ENCODE measurements around the gene SGIP1. TPM values are rescaled to one million over a fixed set of nuclear protein-coding genes. Genes with fewer than 3 reads are reported as not detected.

SGIP1 gene
- total and polyA plus RNA-seq, 7 experiments from 2014 or later: not detected

DNA sequence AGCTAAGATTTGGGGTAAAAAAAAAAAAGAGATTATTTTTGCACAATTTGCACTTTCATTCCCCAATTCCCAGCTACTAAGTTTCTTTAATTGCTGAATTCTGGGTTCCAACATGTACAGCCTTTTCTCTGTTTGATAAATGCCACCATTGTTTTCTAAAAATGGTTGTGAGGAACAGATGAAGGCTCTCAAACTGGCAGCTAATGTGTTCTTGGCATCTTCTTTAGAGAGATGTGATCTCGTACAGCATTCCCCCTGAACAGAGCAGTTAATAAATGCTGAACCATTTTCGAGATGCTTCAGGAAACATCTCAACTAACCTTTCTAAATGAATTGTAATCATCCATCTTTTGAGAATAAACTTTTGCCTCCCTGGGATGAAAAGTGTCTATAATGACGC lies 110.4 kb downstream of the SGIP1 start:
- intact Hi-C loops (cut with micrococcal nuclease): no loop called here
- H3K36me3 Mint-ChIP-seq: no peaks in the 10 kb centered on the region
- CTCF ChIA-PET: interaction anchor here (0.6 kb wide), 1 partner anchor 550 kb away, joined by 3 read pairs; no protein-coding TSS in a partner anchor
- Histone ChIP-seq H3K4me3 (ENCODE audit: low read length) (no peak overlapping the region), H3K4me1 (ENCODE audit: control insufficient read depth in 2 of 2, insufficient read depth in 2 of 2, low read length in 2 of 2) (no peaks in the 10 kb centered on the region), H3K27me3 (ENCODE audit: control insufficient read depth in 2 of 2, insufficient read depth in 2 of 2, low read length in 2 of 2) (no peaks in the 10 kb centered on the region), H3K9me3 (ENCODE audit: control insufficient read depth in 2 of 3, low read length in 3 of 3) (no peaks in the 10 kb centered on the region), H3K36me3 (ENCODE audit: control insufficient read depth in 2 of 3, insufficient read depth in 3 of 3, low read length in 3 of 3) (no peaks in the 10 kb centered on the region), H3K27ac (ENCODE audit: low read depth, low read length) (no peak overlapping the region)
- H3K27ac Mint-ChIP-seq: no peak overlapping the region
- POLR2A ChIA-PET: no interaction called here
- peaks cover 12 to 32% (median 15%) of the 10 kb centered on the region in 5 donors for H3K27me3 Mint-ChIP-seq
- no peak overlapping the region for H3K4me3 Mint-ChIP-seq
- H3K4me1 Mint-ChIP-seq: no peaks in the 10 kb centered on the region
- H3K9me3 Mint-ChIP-seq: peaks cover 0 to 1% (median 0%) of the 10 kb centered on the region in 11 donors
- ATAC-seq (no peak), DNase-seq (no peak)

DNA sequence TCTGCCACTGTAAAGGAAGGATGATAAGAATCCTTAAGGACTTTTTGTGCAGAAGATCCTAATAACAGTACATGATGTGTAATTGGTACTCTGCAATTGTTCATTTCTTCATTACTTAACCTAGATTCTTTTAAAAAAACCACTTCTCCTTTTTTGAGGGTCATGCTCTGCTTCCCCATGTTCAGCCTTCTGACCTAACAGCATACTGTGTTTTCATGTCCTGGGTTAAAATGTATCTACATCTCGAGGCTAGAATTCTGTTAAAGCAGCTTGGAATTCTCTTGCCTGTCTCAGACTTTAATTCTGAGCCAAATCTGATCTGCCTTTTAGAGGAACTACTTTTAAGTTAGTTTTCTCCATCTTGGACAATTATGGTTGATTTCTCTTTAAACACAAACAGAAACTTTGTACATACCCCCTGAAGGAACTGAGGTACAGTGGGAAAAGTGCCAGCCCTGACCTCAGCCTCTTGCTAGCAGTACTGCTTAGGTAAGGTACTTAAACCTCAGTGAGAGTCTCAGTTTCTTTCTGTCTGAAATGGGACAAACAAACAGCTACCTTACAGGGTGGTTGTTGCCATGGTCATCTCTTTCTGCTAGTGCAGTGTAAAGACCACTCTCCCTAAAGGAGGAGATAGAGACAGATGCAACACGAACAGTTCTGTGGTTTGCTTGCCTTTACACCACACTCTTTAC lies 115.1 kb downstream of the SGIP1 start:
- H3K27ac ChIP-seq (ENCODE audit: low read depth, low read length): no peak overlapping the region
- no peaks in the 10 kb centered on the region for H3K36me3 Mint-ChIP-seq
- intact Hi-C loops (cut with micrococcal nuclease): no loop called here
- H3K27me3 ChIP-seq (ENCODE audit: control insufficient read depth in 2 of 2, insufficient read depth in 2 of 2, low read length in 2 of 2): no peaks in the 10 kb centered on the region
- H3K9me3 Mint-ChIP-seq: peaks cover 0 to 2% (median 0%) of the 10 kb centered on the region in 11 donors
- H3K36me3 ChIP-seq (ENCODE audit: control insufficient read depth in 2 of 3, insufficient read depth in 3 of 3, low read length in 3 of 3): no peaks in the 10 kb centered on the region
- H3K4me1 Mint-ChIP-seq: no peaks in the 10 kb centered on the region
- H3K9me3 ChIP-seq (ENCODE audit: control insufficient read depth in 2 of 3, low read length in 3 of 3): no peaks in the 10 kb centered on the region
- H3K4me3 Mint-ChIP-seq: no peak overlapping the region
- H3K4me3 ChIP-seq (ENCODE audit: low read length): no peak overlapping the region
- peak; percentile 67 for ATAC-seq
- no peak overlapping the region for H3K27ac Mint-ChIP-seq
- no peak for DNase-seq
- POLR2A ChIA-PET: no interaction called here
- no peaks in the 10 kb centered on the region for H3K4me1 ChIP-seq (ENCODE audit: control insufficient read depth in 2 of 2, insufficient read depth in 2 of 2, low read length in 2 of 2)
- CTCF ChIA-PET: no interaction called here
- H3K27me3 Mint-ChIP-seq: peaks cover 17 to 44% (median 28%) of the 10 kb centered on the region in 5 donors

DNA sequence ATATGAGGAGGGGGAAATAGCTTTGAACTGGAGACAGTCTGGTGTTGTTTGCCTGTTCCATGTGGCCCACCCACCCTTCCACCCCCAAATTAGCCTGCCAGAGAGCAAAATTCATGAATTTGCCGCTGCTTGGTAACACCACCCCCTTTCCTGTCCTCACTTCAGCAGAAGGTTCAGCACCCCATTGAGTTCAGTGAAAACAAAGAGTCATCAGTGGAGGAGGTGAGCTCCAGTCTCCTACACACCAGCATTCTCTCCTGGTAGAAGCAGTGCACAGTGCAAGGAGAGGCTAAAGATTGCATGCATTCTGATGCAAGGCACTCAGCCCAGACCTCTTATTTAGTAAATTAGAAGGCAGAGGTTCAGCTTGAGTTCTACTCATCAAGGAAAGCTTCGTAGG lies 118.6 kb downstream of the SGIP1 start:
- no peak for DNase-seq
- Mint-ChIP-seq H3K4me1 (no peaks in the 10 kb centered on the region), H3K27ac (no peak overlapping the region), H3K27me3 (peaks cover 21 to 53% (median 30%) of the 10 kb centered on the region in 5 donors), H3K9me3 (peaks cover 0 to 2% (median 0%) of the 10 kb centered on the region in 11 donors), H3K36me3 (no peaks in the 10 kb centered on the region), H3K4me3 (no peak overlapping the region)
- H3K4me1 ChIP-seq (ENCODE audit: control insufficient read depth in 2 of 2, insufficient read depth in 2 of 2, low read length in 2 of 2): no peaks in the 10 kb centered on the region
- no peak overlapping the region for H3K27ac ChIP-seq (ENCODE audit: low read depth, low read length)
- intact Hi-C loops (cut with micrococcal nuclease): no loop called here
- H3K27me3 ChIP-seq (ENCODE audit: control insufficient read depth in 2 of 2, insufficient read depth in 2 of 2, low read length in 2 of 2): no peaks in the 10 kb centered on the region
- no peaks in the 10 kb centered on the region for H3K36me3 ChIP-seq (ENCODE audit: control insufficient read depth in 2 of 3, insufficient read depth in 3 of 3, low read length in 3 of 3)
- H3K4me3 ChIP-seq (ENCODE audit: low read length): no peak overlapping the region
- ATAC-seq: no peak
- ChIA-PET POLR2A (no interaction called here), CTCF (no interaction called here)
- no peaks in the 10 kb centered on the region for H3K9me3 ChIP-seq (ENCODE audit: control insufficient read depth in 2 of 3, low read length in 3 of 3)

DNA sequence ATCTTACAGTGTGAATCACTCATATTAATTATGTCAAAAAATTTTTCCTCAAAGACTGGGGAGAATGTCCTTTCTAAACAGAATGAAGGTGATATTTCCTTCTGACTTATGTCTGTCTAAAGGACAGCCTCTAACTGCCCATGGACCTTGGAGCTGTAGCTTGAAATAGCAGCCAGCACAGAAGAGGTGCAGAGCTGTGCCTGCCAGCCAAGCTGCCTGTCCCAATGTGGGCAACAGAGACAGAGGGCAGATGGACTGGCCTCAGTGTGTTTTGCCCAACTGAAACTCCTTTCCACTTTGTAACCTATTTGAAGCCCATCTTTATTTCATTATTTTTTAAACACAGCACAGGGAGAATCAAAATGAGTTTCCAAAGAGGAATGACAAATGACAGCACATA lies 120.7 kb downstream of the SGIP1 start:
- no peak for ATAC-seq
- Histone ChIP-seq H3K27me3 (ENCODE audit: control insufficient read depth in 2 of 2, insufficient read depth in 2 of 2, low read length in 2 of 2) (no peaks in the 10 kb centered on the region), H3K4me3 (ENCODE audit: low read length) (no peak overlapping the region), H3K9me3 (ENCODE audit: control insufficient read depth in 2 of 3, low read length in 3 of 3) (no peaks in the 10 kb centered on the region), H3K4me1 (ENCODE audit: control insufficient read depth in 2 of 2, insufficient read depth in 2 of 2, low read length in 2 of 2) (no peaks in the 10 kb centered on the region), H3K36me3 (ENCODE audit: control insufficient read depth in 2 of 3, insufficient read depth in 3 of 3, low read length in 3 of 3) (no peaks in the 10 kb centered on the region), H3K27ac (ENCODE audit: low read depth, low read length) (no peak overlapping the region)
- no peak overlapping the region for H3K27ac Mint-ChIP-seq
- ChIA-PET CTCF (no interaction called here), POLR2A (no interaction called here)
- H3K4me1 Mint-ChIP-seq: peaks cover 0 to 2% (median 0%) of the 10 kb centered on the region in 7 donors
- H3K36me3 Mint-ChIP-seq: no peaks in the 10 kb centered on the region
- H3K4me3 Mint-ChIP-seq: no peak overlapping the region
- peaks cover 0 to 5% (median 0%) of the 10 kb centered on the region in 11 donors for H3K9me3 Mint-ChIP-seq
- intact Hi-C loops (cut with micrococcal nuclease): no loop called here
- H3K27me3 Mint-ChIP-seq: peaks cover 27 to 45% (median 30%) of the 10 kb centered on the region in 5 donors
- no peak for DNase-seq

DNA sequence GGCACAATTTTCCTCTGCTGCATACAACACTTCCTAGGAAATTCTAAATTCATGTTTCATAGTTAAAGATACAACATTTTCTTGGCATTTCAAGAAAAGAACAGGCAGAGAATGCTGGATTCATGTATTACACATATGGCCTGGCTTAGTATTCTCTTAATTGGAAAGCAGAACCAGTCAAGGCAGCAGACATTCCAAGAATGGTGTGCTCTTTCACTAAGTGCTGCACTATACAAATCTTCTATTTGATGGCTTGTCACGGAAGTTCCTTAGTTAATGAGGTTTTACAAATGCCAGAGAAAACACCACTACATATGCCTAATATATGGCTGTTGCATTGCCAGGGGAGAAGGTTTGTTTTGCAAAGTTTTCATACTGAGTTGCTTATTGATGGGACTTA lies 137.5 kb downstream of the SGIP1 start:
- ChIA-PET CTCF (no interaction called here), POLR2A (no interaction called here)
- Mint-ChIP-seq H3K9me3 (no peaks in the 10 kb centered on the region), H3K36me3 (no peaks in the 10 kb centered on the region), H3K27me3 (peaks cover 0 to 19% (median 0%) of the 10 kb centered on the region in 5 donors), H3K4me3 (no peak overlapping the region), H3K4me1 (no peaks in the 10 kb centered on the region), H3K27ac (no peak overlapping the region)
- ATAC-seq (no peak), DNase-seq (no peak)
- intact Hi-C loops (cut with micrococcal nuclease): no loop called here
- H3K27ac ChIP-seq (ENCODE audit: low read depth, low read length): no peak overlapping the region
- H3K27me3 ChIP-seq (ENCODE audit: control insufficient read depth in 2 of 2, insufficient read depth in 2 of 2, low read length in 2 of 2): no peaks in the 10 kb centered on the region
- no peaks in the 10 kb centered on the region for H3K4me1 ChIP-seq (ENCODE audit: control insufficient read depth in 2 of 2, insufficient read depth in 2 of 2, low read length in 2 of 2)
- no peaks in the 10 kb centered on the region for H3K36me3 ChIP-seq (ENCODE audit: control insufficient read depth in 2 of 3, insufficient read depth in 3 of 3, low read length in 3 of 3)
- H3K9me3 ChIP-seq (ENCODE audit: control insufficient read depth in 2 of 3, low read length in 3 of 3): no peaks in the 10 kb centered on the region
- no peak overlapping the region for H3K4me3 ChIP-seq (ENCODE audit: low read length)

DNA sequence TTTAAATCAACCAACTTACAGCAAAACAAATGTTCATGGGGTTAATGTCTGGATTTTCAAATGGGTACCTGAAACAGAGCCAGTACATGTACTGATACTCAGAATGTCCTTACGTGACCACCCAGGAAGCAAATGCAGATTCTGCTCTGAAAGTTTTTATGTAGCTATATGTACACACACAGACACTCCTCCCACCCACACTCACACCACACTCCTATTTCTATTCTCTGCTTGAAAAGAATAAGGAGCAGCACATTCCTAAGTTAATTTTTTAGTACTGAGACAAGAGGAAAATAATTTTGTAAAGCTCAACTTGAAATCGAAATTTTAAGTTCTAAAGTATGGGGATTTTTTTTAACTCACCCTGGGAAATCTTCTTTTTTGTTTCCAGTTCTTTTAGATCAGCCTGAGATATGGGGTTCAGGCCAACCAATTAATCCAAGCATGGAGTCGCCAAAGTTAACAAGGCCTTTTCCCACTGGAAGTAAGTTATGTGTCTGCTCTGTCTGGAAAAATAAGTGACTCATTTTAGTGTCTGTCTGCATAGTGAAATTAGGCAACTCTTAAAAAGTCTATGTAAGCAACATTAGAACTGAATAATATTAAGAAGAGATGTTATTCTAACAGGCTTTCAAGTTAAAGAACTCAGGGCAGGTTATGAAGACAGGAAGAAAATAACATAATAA lies 142.8 kb downstream of the SGIP1 start:
- Histone ChIP-seq H3K4me3 (ENCODE audit: low read length) (no peak overlapping the region), H3K27me3 (ENCODE audit: control insufficient read depth in 2 of 2, insufficient read depth in 2 of 2, low read length in 2 of 2) (no peaks in the 10 kb centered on the region), H3K9me3 (ENCODE audit: control insufficient read depth in 2 of 3, low read length in 3 of 3) (no peaks in the 10 kb centered on the region), H3K36me3 (ENCODE audit: control insufficient read depth in 2 of 3, insufficient read depth in 3 of 3, low read length in 3 of 3) (no peaks in the 10 kb centered on the region), H3K27ac (ENCODE audit: low read depth, low read length) (no peak overlapping the region), H3K4me1 (ENCODE audit: control insufficient read depth in 2 of 2, insufficient read depth in 2 of 2, low read length in 2 of 2) (no peaks in the 10 kb centered on the region)
- H3K9me3 Mint-ChIP-seq: no peaks in the 10 kb centered on the region
- no peak overlapping the region for H3K4me3 Mint-ChIP-seq
- peaks cover 0 to 12% (median 6%) of the 10 kb centered on the region in 5 donors for H3K27me3 Mint-ChIP-seq
- ChIA-PET CTCF (no interaction called here), POLR2A (no interaction called here)
- no peak overlapping the region for H3K27ac Mint-ChIP-seq
- intact Hi-C loops (cut with micrococcal nuclease): no loop called here
- DNase-seq (no peak), ATAC-seq (no peak)
- H3K4me1 Mint-ChIP-seq: no peaks in the 10 kb centered on the region
- no peaks in the 10 kb centered on the region for H3K36me3 Mint-ChIP-seq

DNA sequence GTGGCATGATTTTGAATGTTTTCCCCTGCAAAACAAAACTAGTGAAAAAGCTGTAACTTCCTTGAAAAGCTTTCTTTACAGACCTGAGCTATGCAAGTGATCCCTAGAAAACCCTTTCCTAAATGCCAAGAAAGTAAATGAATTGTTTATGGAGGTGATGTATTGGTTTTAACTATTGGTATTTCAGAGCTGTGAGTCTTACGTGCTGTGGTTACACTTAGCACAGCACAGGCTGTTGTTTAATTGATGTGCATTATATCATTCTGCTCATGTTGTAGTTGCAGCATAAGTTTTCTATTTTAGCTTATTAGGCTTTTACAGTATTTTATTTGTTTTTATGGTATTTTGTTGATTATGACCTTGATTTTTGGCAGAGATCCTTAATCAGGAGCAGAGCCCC lies 144.2 kb downstream of the SGIP1 start:
- no peaks in the 10 kb centered on the region for H3K4me1 Mint-ChIP-seq
- ChIA-PET CTCF (no interaction called here), POLR2A (no interaction called here)
- intact Hi-C loops (cut with micrococcal nuclease): no loop called here
- H3K27me3 Mint-ChIP-seq: peaks cover 3 to 14% (median 5%) of the 10 kb centered on the region in 5 donors
- no peak overlapping the region for H3K4me3 ChIP-seq (ENCODE audit: low read length)
- H3K9me3 ChIP-seq (ENCODE audit: control insufficient read depth in 2 of 3, low read length in 3 of 3): no peaks in the 10 kb centered on the region
- H3K27me3 ChIP-seq (ENCODE audit: control insufficient read depth in 2 of 2, insufficient read depth in 2 of 2, low read length in 2 of 2): no peaks in the 10 kb centered on the region
- no peak for DNase-seq
- H3K36me3 ChIP-seq (ENCODE audit: control insufficient read depth in 2 of 3, insufficient read depth in 3 of 3, low read length in 3 of 3): no peaks in the 10 kb centered on the region
- H3K4me3 Mint-ChIP-seq: no peak overlapping the region
- H3K4me1 ChIP-seq (ENCODE audit: control insufficient read depth in 2 of 2, insufficient read depth in 2 of 2, low read length in 2 of 2): no peaks in the 10 kb centered on the region
- no peak overlapping the region for H3K27ac Mint-ChIP-seq
- no peak for ATAC-seq
- H3K27ac ChIP-seq (ENCODE audit: low read depth, low read length): no peak overlapping the region
- no peaks in the 10 kb centered on the region for H3K9me3 Mint-ChIP-seq
- H3K36me3 Mint-ChIP-seq: no peaks in the 10 kb centered on the region
